Choroid plexus epithelial cell (primary cell): Measurements from ENCODE around the gene NDUFS2.

Experiments used
- DNase-seq: peaks from one replicate; pipeline ENCODE4 v3.0.0-alpha.2; 2010; ENCODE audit warnings: low read depth
- H3K4me3 ChIP-seq: 2 replicates; pipeline ENCODE4 v1.5.1; 2011; ENCODE audit warnings: low read depth, mild to moderate bottlenecking, control low read depth, low read length, moderate library complexity
- TF ChIP-seq, protein P1 (sequence below): conservative IDR thresholded peaks from 2 replicates; pipeline ENCODE4 v1.5.1; 2011; ENCODE audit warnings: low read depth, mild to moderate bottlenecking, control low read depth, inconsistent platforms, low read length, moderate library complexity

NDUFS2 gene

DNA sequence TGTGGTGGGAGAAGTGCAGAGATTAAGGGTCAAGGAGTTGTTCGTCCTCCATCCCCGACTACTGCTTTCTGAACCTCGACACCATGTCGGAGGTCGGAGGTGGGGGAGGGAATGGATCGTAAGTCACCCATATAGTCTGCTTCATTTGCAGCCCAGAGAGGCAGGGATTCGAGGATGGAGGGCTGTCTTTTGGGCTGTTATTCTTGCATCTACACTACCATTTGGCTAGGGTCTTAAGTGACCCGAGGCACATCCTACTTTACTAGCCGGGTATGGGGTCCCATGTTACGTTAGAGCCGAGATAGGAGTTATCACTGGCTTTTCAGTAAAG is 42.3 kb upstream of the NDUFS2 start:
- DNase-seq, result no peak
- TF ChIP-seq, protein P1, sequence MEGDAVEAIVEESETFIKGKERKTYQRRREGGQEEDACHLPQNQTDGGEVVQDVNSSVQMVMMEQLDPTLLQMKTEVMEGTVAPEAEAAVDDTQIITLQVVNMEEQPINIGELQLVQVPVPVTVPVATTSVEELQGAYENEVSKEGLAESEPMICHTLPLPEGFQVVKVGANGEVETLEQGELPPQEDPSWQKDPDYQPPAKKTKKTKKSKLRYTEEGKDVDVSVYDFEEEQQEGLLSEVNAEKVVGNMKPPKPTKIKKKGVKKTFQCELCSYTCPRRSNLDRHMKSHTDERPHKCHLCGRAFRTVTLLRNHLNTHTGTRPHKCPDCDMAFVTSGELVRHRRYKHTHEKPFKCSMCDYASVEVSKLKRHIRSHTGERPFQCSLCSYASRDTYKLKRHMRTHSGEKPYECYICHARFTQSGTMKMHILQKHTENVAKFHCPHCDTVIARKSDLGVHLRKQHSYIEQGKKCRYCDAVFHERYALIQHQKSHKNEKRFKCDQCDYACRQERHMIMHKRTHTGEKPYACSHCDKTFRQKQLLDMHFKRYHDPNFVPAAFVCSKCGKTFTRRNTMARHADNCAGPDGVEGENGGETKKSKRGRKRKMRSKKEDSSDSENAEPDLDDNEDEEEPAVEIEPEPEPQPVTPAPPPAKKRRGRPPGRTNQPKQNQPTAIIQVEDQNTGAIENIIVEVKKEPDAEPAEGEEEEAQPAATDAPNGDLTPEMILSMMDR, result no peak
- peak overlapping the region; percentile 95 for H3K4me3 ChIP-seq

DNA sequence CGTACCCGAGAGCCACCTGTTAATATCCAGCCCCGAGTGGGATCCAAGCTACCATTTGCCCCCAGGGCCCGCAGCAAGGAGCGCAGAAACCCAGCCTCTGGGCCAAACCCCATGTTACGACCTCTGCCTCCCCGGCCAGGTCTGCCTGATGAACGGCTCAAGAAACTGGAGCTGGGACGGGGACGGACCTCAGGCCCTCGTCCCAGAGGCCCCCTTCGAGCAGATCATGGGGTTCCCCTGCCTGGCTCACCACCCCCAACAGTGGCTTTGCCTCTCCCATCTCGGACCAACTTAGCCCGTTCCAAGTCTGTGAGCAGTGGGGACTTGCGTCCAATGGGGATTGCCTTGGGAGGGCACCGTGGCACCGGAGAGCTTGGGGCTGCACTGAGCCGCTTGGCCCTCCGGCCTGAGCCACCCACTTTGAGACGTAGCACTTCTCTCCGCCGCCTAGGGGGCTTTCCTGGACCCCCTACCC is 41.5 kb upstream of the NDUFS2 start:
- TF ChIP-seq, protein P1, result no peak
- DNase-seq, result no peak
- H3K4me3 ChIP-seq, result no peak overlapping the region

- TF ChIP-seq, protein P1, result no peak
- no peak for DNase-seq
- H3K4me3 ChIP-seq, result no peak overlapping the region
Observed at GRCh38 chr1:161161652-161162051, 40.5 kb upstream of the NDUFS2 start.

DNA sequence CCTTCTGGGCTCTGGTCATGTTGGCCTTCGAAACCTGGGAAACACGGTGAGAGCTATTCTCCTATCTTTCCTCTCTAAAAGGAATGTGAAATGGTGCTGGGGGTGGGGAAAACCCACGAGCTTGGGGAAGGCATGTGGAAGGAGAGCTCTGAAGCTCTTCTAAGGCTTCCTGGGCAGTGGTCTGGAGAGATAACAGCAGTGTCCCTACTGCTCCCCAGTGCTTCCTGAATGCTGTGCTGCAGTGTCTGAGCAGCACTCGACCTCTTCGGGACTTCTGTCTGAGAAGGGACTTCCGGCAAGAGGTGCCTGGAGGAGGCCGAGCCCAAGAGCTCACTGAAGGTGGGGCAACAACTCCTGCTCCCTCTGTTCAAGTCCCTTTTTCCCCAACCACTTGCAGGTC is 40.1 kb upstream of the NDUFS2 start:
- TF ChIP-seq, protein P1, result no peak
- no peak for DNase-seq
- no peak overlapping the region for H3K4me3 ChIP-seq

- TF ChIP-seq, protein P1, result no peak
- DNase-seq, result no peak
- no peak overlapping the region for H3K4me3 ChIP-seq
Observed at GRCh38 chr1:161162806-161163205, 39.4 kb upstream of the NDUFS2 start.

GRCh38 chr1:161163793-161164192 is 38.4 kb upstream of the NDUFS2 start:
- DNase-seq, result no peak
- TF ChIP-seq, protein P1, result no peak
- H3K4me3 ChIP-seq, result no peak overlapping the region

- peak overlapping the region; percentile 84 for H3K4me3 ChIP-seq
- TF ChIP-seq, protein P1, result no peak
- no peak for DNase-seq
Observed at GRCh38 chr1:161164901-161165610, 37.1 kb upstream of the NDUFS2 start.
